GM10847 (cell line): ENCODE results near the gene ABR.

ENCODE experiments used
- POLR2A ChIP-seq: IDR thresholded peaks from 2 replicates; pipeline ENCODE4 v1.6.1; 2011; ENCODE audit not compliant: insufficient read length; ENCODE audit errors: extremely low read depth

ABR gene

GRCh38 chr17:1013729-1014090 is 166.1 kb downstream of the ABR start:
- no peak for TF ChIP-seq POLR2A

- no peak for TF ChIP-seq POLR2A
Measured at GRCh38 chr17:1012823-1013728, 166.7 kb downstream of the ABR start.

GRCh38 chr17:1011760-1012735 is 167.7 kb downstream of the ABR start:
- TF ChIP-seq POLR2A = no peak

- TF ChIP-seq POLR2A = no peak
Measured at GRCh38 chr17:1011138-1011537, 168.6 kb downstream of the ABR start.

- TF ChIP-seq POLR2A = no peak
Measured at GRCh38 chr17:1010586-1010985, 169.2 kb downstream of the ABR start.

GRCh38 chr17:1010086-1010450 is 169.7 kb downstream of the ABR start:
- TF ChIP-seq POLR2A = no peak

- no peak for TF ChIP-seq POLR2A
Measured at GRCh38 chr17:1009229-1010085, 170.3 kb downstream of the ABR start.

GRCh38 chr17:1008008-1008761 is 171.6 kb downstream of the ABR start:
- TF ChIP-seq POLR2A = no peak

GRCh38 chr17:1007310-1008007 is 172.3 kb downstream of the ABR start:
- TF ChIP-seq POLR2A = no peak

GRCh38 chr17:1006054-1006453 is 173.7 kb downstream of the ABR start:
- TF ChIP-seq POLR2A = no peak

GRCh38 chr17:1005361-1005946 is 174.3 kb downstream of the ABR start:
- TF ChIP-seq POLR2A = no peak

- no peak for TF ChIP-seq POLR2A
Measured at GRCh38 chr17:1004769-1005295, 174.9 kb downstream of the ABR start.
